Measurements from ENCODE around the gene SELENOT.
"Not testable (repeated sequence)": the region's sequence is repeated elsewhere in the genome, so short reads cannot be mapped to it uniquely, and the experiment has no call there.

Gene SELENOT

GRCh38 chr3:150607267-150608065 lies 4.3 kb downstream of the SELENOT start:
- no peak for DNase-seq (ENCODE audit: low spot score)

GRCh38 chr3:150609988-150610387 lies 6.9 kb downstream of the SELENOT start:
- DNase-seq (ENCODE audit: low spot score) = no peak

- DNase-seq (ENCODE audit: low spot score) = no peak
Observed at GRCh38 chr3:150610785-150611184, 7.7 kb downstream of the SELENOT start.

GRCh38 chr3:150611666-150612065 lies 8.5 kb downstream of the SELENOT start:
- no peak for DNase-seq (ENCODE audit: low spot score)

- DNase-seq (ENCODE audit: low spot score) = no peak
Observed at GRCh38 chr3:150612494-150612893, 9.4 kb downstream of the SELENOT start.

GRCh38 chr3:150613034-150613433 lies 9.9 kb downstream of the SELENOT start:
- no peak for DNase-seq (ENCODE audit: low spot score)

- DNase-seq (ENCODE audit: low spot score) = no peak
Observed at GRCh38 chr3:150613709-150614480, 10.8 kb downstream of the SELENOT start.

GRCh38 chr3:150620002-150620689 lies 17.0 kb downstream of the SELENOT start:
- no peak for DNase-seq (ENCODE audit: low spot score)

GRCh38 chr3:150622955-150623354 lies 19.8 kb downstream of the SELENOT start:
- not testable (repeated sequence) for DNase-seq (ENCODE audit: low spot score)

GRCh38 chr3:150623945-150624344 lies 20.8 kb downstream of the SELENOT start:
- no peak for DNase-seq (ENCODE audit: low spot score)

- no peak for DNase-seq (ENCODE audit: low spot score)
Observed at GRCh38 chr3:150626148-150626930, 23.2 kb downstream of the SELENOT start.

GRCh38 chr3:150627557-150627956 lies 24.4 kb downstream of the SELENOT start:
- DNase-seq (ENCODE audit: low spot score) = no peak

- DNase-seq (ENCODE audit: low spot score) = no peak
Observed at GRCh38 chr3:150631515-150632221, 28.5 kb downstream of the SELENOT start.

GRCh38 chr3:150635076-150635475 lies 32.0 kb downstream of the SELENOT start:
- DNase-seq (ENCODE audit: low spot score) = no peak

GRCh38 chr3:150635526-150635925 lies 32.4 kb downstream of the SELENOT start:
- DNase-seq (ENCODE audit: low spot score) = peak; percentile 43

GRCh38 chr3:150636258-150636657 lies 33.1 kb downstream of the SELENOT start:
- no peak for DNase-seq (ENCODE audit: low spot score)

GRCh38 chr3:150639262-150639661 lies 36.1 kb downstream of the SELENOT start:
- no peak for DNase-seq (ENCODE audit: low spot score)

- DNase-seq (ENCODE audit: low spot score) = no peak
Observed at GRCh38 chr3:150640256-150640655, 37.1 kb downstream of the SELENOT start.

GRCh38 chr3:150653110-150653561 lies 50.0 kb downstream of the SELENOT start:
- DNase-seq (ENCODE audit: low spot score) = no peak

GRCh38 chr3:150656316-150656715 lies 53.2 kb downstream of the SELENOT start:
- DNase-seq (ENCODE audit: low spot score) = no peak
